Right ventricle myocardium inferior (tissue), 1 donor: ENCODE results near the gene COA5. TPM values are rescaled to one million over a fixed set of nuclear protein-coding genes. Genes with fewer than 3 reads are reported as not detected.

Experiments
- ATAC-seq: fragments of 200-7000 bp; cut with Tn5 transposase; one replicate; pipeline ENCODE4 v1.9.1; 2020; ENCODE audit warnings: mild to moderate bottlenecking, moderate library complexity
- DNase-seq: peaks from one replicate; pipeline ENCODE4 v3.0.0; 2021; ENCODE audit errors: missing footprints
- intact Hi-C: fragments of 100-400 bp; cut with DNase I; formaldehyde crosslinking; loops from one replicate; pipeline ENCODE4 v1.11.0; 2022
- total RNA-seq: library from RNA; stranded (reverse); fragmentation: NEBNext Ultra II Directional; extraction: Animal tissue kit (Norgen Biotek cat#: 25700); gene quantifications from one replicate; pipeline ENCODE4 v1.2.1, GENCODE V29; 2021
- donor health status: DM: no; HTN: yes; CAD: no; lungs with severe emphysema.

The COA5 gene
- total RNA-seq, 1 donor from 2014 or later: 25.6 TPM

DNA sequence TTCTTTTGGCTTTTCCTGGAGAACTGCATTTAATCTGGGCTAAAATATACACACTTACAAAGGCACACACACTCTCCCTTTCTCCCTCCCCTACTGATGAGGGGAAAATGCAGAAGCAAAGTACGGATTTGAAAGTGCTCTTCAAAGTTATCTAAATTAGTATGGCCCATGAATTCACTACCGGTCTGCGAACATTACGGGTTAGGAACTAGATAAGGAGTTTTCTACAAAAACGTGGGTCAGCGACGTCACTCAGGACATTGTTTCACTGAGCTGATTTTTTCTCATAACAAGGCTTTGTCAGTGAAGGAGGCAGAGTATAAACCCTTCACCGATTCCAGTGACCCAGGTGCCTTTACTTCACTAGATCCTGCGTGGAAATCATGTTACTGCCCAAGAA, 47.3 kb downstream of the COA5 start:
- intact Hi-C loops: loop anchor here (10.0 kb wide), 1 partner anchor 116 kb away; the partner anchor contains the start of gene INPP4A
- DNase-seq (no peak), ATAC-seq (no peak)

- intact Hi-C loops: loop anchor here (10.0 kb wide), 1 partner anchor 116 kb away; the partner anchor contains the start of gene INPP4A
- DNase-seq (no peak), ATAC-seq (peak; percentile 87)
Observed at GRCh38 chr2:98560256-98560771, 48.0 kb downstream of the COA5 start.

DNA sequence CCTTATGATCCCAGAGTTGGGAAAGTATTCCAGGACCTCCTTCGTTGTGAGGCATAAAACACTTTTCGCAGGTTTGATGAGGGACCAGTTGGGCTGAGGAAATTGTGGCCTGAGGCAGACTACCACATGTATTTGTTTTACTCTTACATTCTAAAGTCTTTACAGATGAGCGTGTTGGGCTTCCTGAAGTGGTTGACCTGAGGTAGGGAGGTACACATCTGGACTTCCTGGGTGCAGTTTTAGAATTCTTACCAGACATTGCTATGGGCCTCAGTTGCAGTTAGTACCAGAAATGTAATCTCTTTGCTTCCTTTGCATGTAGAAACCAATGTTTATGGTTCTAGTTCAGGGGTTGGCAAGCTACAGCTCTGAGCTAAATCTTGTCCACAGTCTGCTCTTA, 48.7 kb downstream of the COA5 start:
- DNase-seq: no peak
- ATAC-seq: no peak
- intact Hi-C loops: no loop called here

DNA sequence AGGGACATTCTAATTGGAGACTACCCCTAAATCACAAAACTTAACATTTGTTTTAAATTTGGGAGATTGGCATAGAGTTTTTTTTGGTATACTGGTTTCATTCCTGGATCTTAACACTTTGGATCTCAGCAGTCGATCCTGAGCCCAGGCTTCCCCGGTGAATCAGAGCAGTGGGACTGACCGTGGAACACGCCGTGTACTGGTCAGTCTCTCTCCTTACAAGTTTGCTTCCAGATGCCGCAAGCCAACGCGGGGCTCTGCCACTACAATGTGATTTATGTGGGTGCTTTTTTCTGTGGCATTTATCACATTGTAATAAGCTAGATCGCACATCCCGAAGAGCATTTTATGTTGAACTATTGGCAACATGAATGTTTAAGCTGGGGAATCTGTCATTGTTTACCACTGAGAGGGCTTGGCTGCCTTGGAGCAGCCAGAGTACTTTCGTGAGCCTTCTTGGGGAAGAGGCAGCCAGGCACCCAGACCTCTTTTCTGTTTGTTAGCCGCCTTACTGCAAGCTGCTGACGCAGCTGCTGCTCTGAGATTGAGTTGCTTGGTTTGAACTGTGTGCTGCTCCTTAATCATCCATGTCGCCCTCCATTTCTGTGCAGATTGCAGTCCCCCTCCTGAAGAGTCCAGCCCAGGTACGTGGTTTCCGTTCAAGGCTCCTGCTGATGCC, 49.3 kb downstream of the COA5 start:
- ATAC-seq: no peak
- intact Hi-C loops: no loop called here

DNA sequence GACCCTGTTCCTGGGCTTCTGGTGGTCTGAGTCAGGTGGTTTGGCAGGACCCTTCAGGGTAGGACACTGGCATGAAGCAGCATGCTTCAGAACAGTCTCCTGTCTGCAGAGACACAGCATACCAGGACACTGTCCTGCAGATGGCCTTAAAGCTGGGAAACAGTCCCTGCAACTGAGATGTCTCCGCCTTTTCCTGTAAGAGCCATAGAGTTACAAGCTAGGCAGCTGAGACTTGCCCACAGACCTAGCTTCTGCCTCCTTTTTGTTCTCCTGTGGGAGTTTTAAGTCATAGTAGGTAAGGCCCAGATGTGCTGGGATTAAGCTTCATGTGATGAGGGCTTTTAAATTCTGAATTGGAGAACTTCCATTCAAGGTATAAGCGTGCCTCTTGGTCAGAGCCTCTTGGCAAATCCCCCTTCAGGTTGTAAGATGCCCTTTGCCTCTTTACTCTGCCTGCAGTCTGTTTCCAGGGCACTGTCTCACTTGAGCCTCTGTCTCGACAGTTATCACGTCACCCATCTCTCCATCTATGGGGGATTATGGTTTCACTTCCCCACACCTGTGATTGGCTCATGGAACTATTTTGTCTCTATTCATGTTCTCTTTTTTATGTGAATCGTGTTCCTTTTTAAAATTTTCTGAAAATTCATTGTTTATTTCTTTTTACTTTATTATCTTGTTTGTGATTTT, 51.8 kb downstream of the COA5 start:
- no peak for DNase-seq
- ATAC-seq: no peak

More for the DNA sequence above, 49.3 kb downstream of the COA5 start:
- DNase-seq: no peak

GRCh38 chr2:98555696-98556095, 52.6 kb downstream of the COA5 start:
- no peak for DNase-seq

More for the DNA sequence above, 51.8 kb downstream of the COA5 start:
- intact Hi-C loops: no loop called here

GRCh38 chr2:98554116-98554861, 54.0 kb downstream of the COA5 start:
- no peak for ATAC-seq
- intact Hi-C loops: loop anchor here (5.0 kb wide), 1 partner anchor 897 kb away; no protein-coding TSS in a partner anchor
- no peak for DNase-seq

More at GRCh38 chr2:98555696-98556095, 52.6 kb downstream of the COA5 start:
- ATAC-seq: no peak
- intact Hi-C loops: no loop called here

DNA sequence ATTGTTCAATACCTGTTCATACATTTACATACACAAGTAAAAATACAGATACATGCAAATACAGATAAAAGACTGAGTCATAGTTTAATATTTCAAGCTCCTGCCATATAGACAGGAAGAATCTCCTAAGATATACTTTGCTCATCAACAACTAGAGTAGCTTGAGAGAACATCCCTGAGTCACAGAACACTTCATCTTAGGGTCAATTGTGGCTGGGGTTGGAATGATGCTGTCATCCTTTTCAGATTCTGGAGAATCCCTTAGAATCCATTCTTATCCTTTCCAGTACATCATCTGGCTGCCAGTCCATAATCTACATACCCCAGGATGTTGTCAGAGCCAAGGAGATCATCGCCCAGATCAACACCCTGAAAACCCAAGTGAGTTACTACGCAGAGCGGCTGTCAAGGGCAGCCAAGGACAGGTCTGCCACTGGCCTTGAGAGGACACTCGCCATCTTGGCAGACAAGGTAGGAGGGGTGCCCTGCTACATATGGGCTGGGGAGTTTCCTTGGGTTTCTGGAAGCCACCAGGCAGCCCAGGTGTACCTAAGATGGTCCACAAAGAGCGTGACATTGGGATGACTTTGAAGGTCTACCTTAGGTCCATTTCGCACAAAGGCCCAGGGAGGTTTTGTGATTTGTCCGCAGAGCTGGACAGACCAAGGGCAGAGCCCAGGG, 55.7 kb downstream of the COA5 start:
- DNase-seq (no peak), ATAC-seq (no peak)
- intact Hi-C loops: loop anchor here (5.0 kb wide), 1 partner anchor 895 kb away; no protein-coding TSS in a partner anchor

DNA sequence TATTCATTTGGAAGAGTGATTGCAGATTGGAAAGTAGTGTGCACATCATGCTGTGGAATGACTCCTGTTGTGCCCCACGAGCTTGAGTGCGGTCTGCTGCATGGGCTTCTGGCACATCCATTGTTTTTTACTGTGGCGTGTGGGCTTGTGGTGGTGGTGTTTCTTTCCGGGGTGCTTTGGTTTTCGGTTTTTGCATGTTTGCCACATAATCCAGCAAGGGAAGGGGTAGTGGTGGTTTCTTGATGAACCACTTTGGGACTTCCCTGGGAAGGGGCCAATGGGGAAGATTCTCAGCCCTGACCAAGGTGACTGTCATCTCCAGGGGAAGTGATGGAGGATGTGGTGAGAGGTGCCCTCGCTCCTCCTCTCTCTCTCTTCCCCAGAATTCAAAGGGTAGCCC, 57.0 kb downstream of the COA5 start:
- intact Hi-C loops: loop anchor here (5.0 kb wide), 1 partner anchor 894 kb away; no protein-coding TSS in a partner anchor
- no peak for DNase-seq
- no peak for ATAC-seq

DNA sequence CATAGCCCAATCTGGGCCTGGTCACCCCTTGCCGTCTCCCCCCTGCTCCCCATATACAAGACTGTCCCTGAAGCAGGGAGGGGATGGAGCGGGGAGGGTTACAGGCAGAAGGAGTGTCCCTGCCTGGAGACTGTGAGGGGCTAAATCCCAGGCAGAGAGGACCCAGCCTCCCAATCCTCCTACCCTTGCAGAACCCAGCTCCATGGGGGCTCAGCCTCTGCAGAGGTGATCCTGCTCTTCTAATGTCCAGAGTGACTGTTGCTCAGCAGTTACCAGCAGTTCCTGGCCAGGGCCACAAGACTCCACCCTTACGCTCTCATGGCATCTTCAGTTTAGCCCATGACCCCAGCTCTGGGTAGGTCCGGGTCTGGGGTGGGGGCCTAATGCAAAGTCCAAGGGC, 58.1 kb downstream of the COA5 start:
- DNase-seq (no peak), ATAC-seq (no peak)

More for the DNA sequence above, 58.1 kb downstream of the COA5 start:
- intact Hi-C loops: loop anchor here (5.0 kb wide), 1 partner anchor 893 kb away; no protein-coding TSS in a partner anchor

Other genes with a start within 250 kb of the COA5 start
- gene INPP4A, start 163.7 kb downstream of the COA5 start, total RNA-seq: 14.7 TPM
- gene UNC50, start 77 bp upstream of the COA5 start, total RNA-seq: 27.9 TPM
- 19.3 TPM for gene MGAT4A, start 122.6 kb upstream of the COA5 start, total RNA-seq